ENCODE data around the gene ID3. TPM values are rescaled to one million over a fixed set of nuclear protein-coding genes. Genes with fewer than 3 reads are reported as not detected.

The ID3 gene
- total and polyA plus RNA-seq, 9 of the 15 experiments (the other 6 are each of a cell fraction or from before 2014, with no cell fraction given), result 6.8 to 59.8 (median 23.5) TPM

GRCh38 chr1:23530747-23531561, 28.3 kb downstream of the ID3 start, which contains the start of gene E2F2 (continued):
- TF ChIP-seq, protein P1, sequence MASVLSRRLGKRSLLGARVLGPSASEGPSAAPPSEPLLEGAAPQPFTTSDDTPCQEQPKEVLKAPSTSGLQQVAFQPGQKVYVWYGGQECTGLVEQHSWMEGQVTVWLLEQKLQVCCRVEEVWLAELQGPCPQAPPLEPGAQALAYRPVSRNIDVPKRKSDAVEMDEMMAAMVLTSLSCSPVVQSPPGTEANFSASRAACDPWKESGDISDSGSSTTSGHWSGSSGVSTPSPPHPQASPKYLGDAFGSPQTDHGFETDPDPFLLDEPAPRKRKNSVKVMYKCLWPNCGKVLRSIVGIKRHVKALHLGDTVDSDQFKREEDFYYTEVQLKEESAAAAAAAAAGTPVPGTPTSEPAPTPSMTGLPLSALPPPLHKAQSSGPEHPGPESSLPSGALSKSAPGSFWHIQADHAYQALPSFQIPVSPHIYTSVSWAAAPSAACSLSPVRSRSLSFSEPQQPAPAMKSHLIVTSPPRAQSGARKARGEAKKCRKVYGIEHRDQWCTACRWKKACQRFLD (CRISPR knock-in tag; IDR thresholded peaks at IDR 0.05), result no peak
- TF ChIP-seq, protein P2, sequence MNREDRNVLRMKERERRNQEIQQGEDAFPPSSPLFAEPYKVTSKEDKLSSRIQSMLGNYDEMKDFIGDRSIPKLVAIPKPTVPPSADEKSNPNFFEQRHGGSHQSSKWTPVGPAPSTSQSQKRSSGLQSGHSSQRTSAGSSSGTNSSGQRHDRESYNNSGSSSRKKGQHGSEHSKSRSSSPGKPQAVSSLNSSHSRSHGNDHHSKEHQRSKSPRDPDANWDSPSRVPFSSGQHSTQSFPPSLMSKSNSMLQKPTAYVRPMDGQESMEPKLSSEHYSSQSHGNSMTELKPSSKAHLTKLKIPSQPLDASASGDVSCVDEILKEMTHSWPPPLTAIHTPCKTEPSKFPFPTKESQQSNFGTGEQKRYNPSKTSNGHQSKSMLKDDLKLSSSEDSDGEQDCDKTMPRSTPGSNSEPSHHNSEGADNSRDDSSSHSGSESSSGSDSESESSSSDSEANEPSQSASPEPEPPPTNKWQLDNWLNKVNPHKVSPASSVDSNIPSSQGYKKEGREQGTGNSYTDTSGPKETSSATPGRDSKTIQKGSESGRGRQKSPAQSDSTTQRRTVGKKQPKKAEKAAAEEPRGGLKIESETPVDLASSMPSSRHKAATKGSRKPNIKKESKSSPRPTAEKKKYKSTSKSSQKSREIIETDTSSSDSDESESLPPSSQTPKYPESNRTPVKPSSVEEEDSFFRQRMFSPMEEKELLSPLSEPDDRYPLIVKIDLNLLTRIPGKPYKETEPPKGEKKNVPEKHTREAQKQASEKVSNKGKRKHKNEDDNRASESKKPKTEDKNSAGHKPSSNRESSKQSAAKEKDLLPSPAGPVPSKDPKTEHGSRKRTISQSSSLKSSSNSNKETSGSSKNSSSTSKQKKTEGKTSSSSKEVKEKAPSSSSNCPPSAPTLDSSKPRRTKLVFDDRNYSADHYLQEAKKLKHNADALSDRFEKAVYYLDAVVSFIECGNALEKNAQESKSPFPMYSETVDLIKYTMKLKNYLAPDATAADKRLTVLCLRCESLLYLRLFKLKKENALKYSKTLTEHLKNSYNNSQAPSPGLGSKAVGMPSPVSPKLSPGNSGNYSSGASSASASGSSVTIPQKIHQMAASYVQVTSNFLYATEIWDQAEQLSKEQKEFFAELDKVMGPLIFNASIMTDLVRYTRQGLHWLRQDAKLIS (CRISPR knock-in tag; IDR thresholded peaks at IDR 0.05), result 0 out of 2 replicates have a peak, but pooled peaks have one; percentile 87
- TF ChIP-seq MAFF (IDR thresholded peaks at IDR 0.05; ENCODE audit: low read length) (no peak), MBD2 (IDR thresholded peaks at IDR 0.05; ENCODE audit: borderline replicate concordance, low read depth) (peak; percentile 22; the same call in 1 of the 2 replicates), SMARCA4 (IDR thresholded peaks at IDR 0.05) (no peak), ZFP36 (IDR thresholded peaks at IDR 0.05; ENCODE audit: low read depth, low read length, partially characterized antibody) (peak; percentile 27), ZNF589 (CRISPR knock-in tag; IDR thresholded peaks at IDR 0.05; ENCODE audit: low read depth) (peak; percentile 70; the same call in 1 of the 2 replicates), NCOR1 (IDR thresholded peaks at IDR 0.05) (peak; percentile 7; the same call in 1 of the 2 replicates), ZBED1 (IDR thresholded peaks at IDR 0.05) (no peak), OTX1 (CRISPR knock-in tag; IDR thresholded peaks at IDR 0.05) (no peak), ZNF511 (CRISPR knock-in tag; IDR thresholded peaks at IDR 0.05) (peak; percentile 87), POU5F1 (IDR thresholded peaks at IDR 0.05; ENCODE audit: borderline replicate concordance, low read depth, low read length, partially characterized antibody) (no peak), FOXJ3 (CRISPR knock-in tag; IDR thresholded peaks at IDR 0.05) (no peak), HSF4 (CRISPR knock-in tag; IDR thresholded peaks at IDR 0.05; ENCODE audit: borderline replicate concordance) (no peak), SRF (CRISPR knock-in tag; IDR thresholded peaks at IDR 0.05) (no peak), SIN3B (IDR thresholded peaks at IDR 0.05; ENCODE audit: low read depth) (no peak), PML (IDR thresholded peaks at IDR 0.05; ENCODE audit: low read length) (0 out of 2 replicates have a peak, but pooled peaks have one; percentile 32), CBX8 (IDR thresholded peaks at IDR 0.05; ENCODE audit: borderline replicate concordance, extremely low read depth, low read depth, low read length, poor library complexity, severe bottlenecking) (no peak), ZNF184 (CRISPR knock-in tag; IDR thresholded peaks at IDR 0.05) (no peak), CTCF (IDR thresholded peaks at IDR 0.05 in 2 of 3, conservative IDR thresholded peaks at IDR 0.05 in 1 of 3; ENCODE audit: insufficient read depth in 2 of 3, low read depth in 1 of 3, low read length in 3 of 3) (peak; percentile 26 to 63 (median 50); a peak in 4 of 6 replicates)
